Cardiac fibroblast (primary cell): ENCODE data around the gene CAPN15.
A peak's percentile ranks its signal among the peaks of the same experiment; 100 is the strongest.

Experiments
- DNase-seq, 2 donors: peaks; one replicate each; pipeline versions ENCODE4 v3.0.0 to v3.0.0-alpha.2; 2010; ENCODE audit warnings: low read depth in 2 of 2
- H3K4me3 ChIP-seq, 2 donors: replicated peaks in 1 of 2; 1 replicate in 1 of 2; 2 replicates in 1 of 2; pipeline ENCODE4 v1.5.1; 2011; ENCODE audit warnings: low read depth in 2 of 2, low read length in 2 of 2, mild to moderate bottlenecking in 2 of 2, moderate library complexity in 1 of 2
- CTCF ChIP-seq: IDR thresholded peaks from one replicate; pipeline ENCODE4 v1.5.1; 2011; ENCODE audit warnings: low read depth, mild to moderate bottlenecking, low read length, inconsistent platforms

Gene CAPN15

GRCh38 chr16:528111-529011 lies 849 bp downstream of the CAPN15 start:
- peak; percentile 65 to 71 for DNase-seq
- TF ChIP-seq CTCF: no peak
- H3K4me3 ChIP-seq: peak overlapping the region; percentile 76 to 79

GRCh38 chr16:529012-529575 lies 1.6 kb downstream of the CAPN15 start:
- DNase-seq: no peak
- peak overlapping the region; percentile 76 to 79 for H3K4me3 ChIP-seq
- no peak for TF ChIP-seq CTCF

GRCh38 chr16:530111-530817 lies 2.8 kb downstream of the CAPN15 start:
- H3K4me3 ChIP-seq: no peak overlapping the region
- DNase-seq: no peak
- no peak for TF ChIP-seq CTCF

GRCh38 chr16:531494-532125 lies 4.1 kb downstream of the CAPN15 start:
- no peak overlapping the region for H3K4me3 ChIP-seq
- DNase-seq: no peak
- TF ChIP-seq CTCF: no peak

- TF ChIP-seq CTCF: no peak
- no peak for DNase-seq
- H3K4me3 ChIP-seq: no peak overlapping the region
These were observed 6.0 kb downstream of the CAPN15 start for GRCh38 chr16:533391-534123.

GRCh38 chr16:534135-534534 lies 6.6 kb downstream of the CAPN15 start:
- no peak for DNase-seq
- no peak for TF ChIP-seq CTCF
- no peak overlapping the region for H3K4me3 ChIP-seq
